Transverse colon (tissue), 4 donors: ENCODE results near the gene SNTG2. TPM values are rescaled to one million over a fixed set of nuclear protein-coding genes. Genes with fewer than 3 reads are reported as not detected.

ENCODE experiments used
- DNase-seq: peaks from one replicate; pipeline ENCODE4 v3.0.0-alpha.2; 2019
- H3K27ac ChIP-seq, 4 donors: fragments of 200-600 bp; sonication (generic); 2 replicates each; pipeline ENCODE4 v1.5.1; 2016 to 2018; ENCODE audit warnings: inconsistent platforms in 4 of 4
- H3K27me3 ChIP-seq: fragments of 200-600 bp; sonication (generic); 2 replicates; pipeline ENCODE4 v1.5.1; 2017; ENCODE audit warnings: inconsistent platforms
- H3K36me3 ChIP-seq, 4 donors: fragments of 200-600 bp; sonication (generic); 2 replicates each; pipeline ENCODE4 v1.5.1; 2017 to 2019; ENCODE audit warnings: inconsistent platforms in 4 of 4
- H3K4me1 ChIP-seq, 4 donors: fragments of 200-600 bp; sonication (generic); 2 replicates each; pipeline ENCODE4 v1.5.1; 2017 to 2020; ENCODE audit warnings: inconsistent platforms in 4 of 4
- H3K4me3 ChIP-seq, 4 donors: fragments of 200-600 bp; sonication (generic); 1 replicate in 1 of 4; 2 replicates in 3 of 4; pipeline versions ENCODE4 v1.5.1 to v1.6.1; 2017 to 2019; ENCODE audit warnings: inconsistent platforms in 4 of 4
- H3K9me3 ChIP-seq, 2 donors: fragments of 200-600 bp; sonication (generic); 2 replicates each; pipeline ENCODE4 v1.5.1; 2017 to 2019; ENCODE audit warnings: inconsistent platforms in 2 of 2
- CTCF ChIP-seq, 5 experiments: fragments of 200-600 bp in 3 of 5; fragments of 450-650 bp in 2 of 5; sonication (generic) in 3 of 5; IDR thresholded peaks; 1 replicate in 2 of 5; 2 replicates in 3 of 5; pipeline ENCODE4 v1.5.1; 2016 to 2017; ENCODE audit warnings: antibody characterized with exemption in 5 of 5, inconsistent platforms in 3 of 5, mild to moderate bottlenecking in 2 of 5, moderate library complexity in 1 of 5
- EP300 ChIP-seq: sonication (generic); formaldehyde crosslinking; IDR thresholded peaks from one replicate; pipeline ENCODE4 v1.6.1; 2017; ENCODE audit warnings: antibody characterized with exemption, low read depth
- POLR2A ChIP-seq: fragments of 450-650 bp; IDR thresholded peaks from one replicate; pipeline ENCODE4 v1.6.1; 2016; ENCODE audit warnings: antibody characterized with exemption, mild to moderate bottlenecking, moderate library complexity
- POLR2AphosphoS5 ChIP-seq, 3 donors: sonication (generic); formaldehyde crosslinking; IDR thresholded peaks; one replicate each; pipeline ENCODE4 v1.6.1; 2016; ENCODE audit warnings: antibody characterized with exemption in 3 of 3
- WGBS, 2 donors: methylation state at CpG; one replicate each; pipeline ENCODE4 v1.1.5; 2018; ENCODE audit warnings: low coverage in 1 of 2; 5-methylcytosine and 5-hydroxymethylcytosine counted together
- in situ Hi-C, 4 donors: fragments of 200-750 bp; cut with MboI; loops; one replicate each; pipeline versions ENCODE4 v1.15.0 to v1.15.1; 2017; ENCODE audit warnings: low sequenced_read_pairs in 3 of 4, low pct_ligation_motif_present in 1 of 4, low pct_unique_long_range_greater_than_20kb in 1 of 4
- intact Hi-C: fragments of 100-400 bp; cut with DNase I; formaldehyde crosslinking; loops from one replicate; pipeline ENCODE4 v1.15.1; 2023; ENCODE audit warnings: low total_unique reads
- total RNA-seq, 4 donors: library from RNA; depleted of rRNA; stranded (reverse); fragments of >200 nt; gene quantifications; one replicate each; pipeline ENCODE4 v1.1.0, GENCODE V29; 2016

SNTG2 gene
- total RNA-seq, 4 donors from 2014 or later = 0.55 to 4.9 (median 1.5) TPM

GRCh38 chr2:1097101-1097500 lies 146.5 kb downstream of the SNTG2 start:
- Histone ChIP-seq H3K27ac (no peak overlapping the region), H3K27me3 (no peaks in the 10 kb centered on the region), H3K9me3 (no peaks in the 10 kb centered on the region), H3K4me1 (no peaks in the 10 kb centered on the region), H3K36me3 (no peaks in the 10 kb centered on the region), H3K4me3 (no peak overlapping the region)
- in situ Hi-C loops (no loop called here), intact Hi-C loops (no loop called here)
- 80 to 84% methylated on average over 1 to 8 of the region's 8 CpGs for WGBS, 2 donors
- no peak for DNase-seq
- TF ChIP-seq POLR2A (no peak), EP300 (no peak), CTCF (IDR thresholded peaks at IDR 0.05) (no peak), POLR2AphosphoS5 (IDR thresholded peaks at IDR 0.05) (no peak)

- Histone ChIP-seq H3K36me3 (no peaks in the 10 kb centered on the region), H3K27ac (no peak overlapping the region), H3K4me3 (no peak overlapping the region), H3K9me3 (no peaks in the 10 kb centered on the region), H3K4me1 (no peaks in the 10 kb centered on the region), H3K27me3 (no peaks in the 10 kb centered on the region)
- no peak for DNase-seq
- WGBS, 2 donors = 53% methylated on average over 2 of the region's 2 CpGs; no CpG with 5 or more reads in 1 of the 2 donors
- intact Hi-C loops (no loop called here), in situ Hi-C loops (no loop called here)
- TF ChIP-seq POLR2A (no peak), CTCF (IDR thresholded peaks at IDR 0.05) (no peak), EP300 (no peak), POLR2AphosphoS5 (IDR thresholded peaks at IDR 0.05) (no peak)
These were observed 148.8 kb downstream of the SNTG2 start for GRCh38 chr2:1099418-1099817.

GRCh38 chr2:1101011-1101782 lies 150.5 kb downstream of the SNTG2 start:
- Histone ChIP-seq H3K27me3 (no peaks in the 10 kb centered on the region), H3K4me3 (no peak overlapping the region), H3K27ac (no peak overlapping the region), H3K4me1 (no peaks in the 10 kb centered on the region), H3K36me3 (no peaks in the 10 kb centered on the region), H3K9me3 (no peaks in the 10 kb centered on the region)
- in situ Hi-C loops = no loop called here
- no peak for DNase-seq
- intact Hi-C loops = no loop called here
- WGBS, 2 donors = 71 to 77% methylated on average over 5 to 10 of the region's 10 CpGs
- TF ChIP-seq POLR2A = no peak
- no peak for TF ChIP-seq POLR2AphosphoS5 (IDR thresholded peaks at IDR 0.05)
- no peak for TF ChIP-seq CTCF (IDR thresholded peaks at IDR 0.05)
- TF ChIP-seq EP300 = no peak

- WGBS, 2 donors = 80 to 90% methylated on average over 6 to 16 of the region's 16 CpGs
- no peak overlapping the region for H3K27ac ChIP-seq
- no peaks in the 10 kb centered on the region for H3K9me3 ChIP-seq
- no peaks in the 10 kb centered on the region for H3K27me3 ChIP-seq
- no peaks in the 10 kb centered on the region for H3K4me1 ChIP-seq
- H3K36me3 ChIP-seq = no peaks in the 10 kb centered on the region
- in situ Hi-C loops (no loop called here), intact Hi-C loops (no loop called here)
- no peak for DNase-seq
- H3K4me3 ChIP-seq = no peak overlapping the region
- TF ChIP-seq CTCF (IDR thresholded peaks at IDR 0.05) = no peak
- TF ChIP-seq EP300 = no peak
- TF ChIP-seq POLR2A = no peak
- TF ChIP-seq POLR2AphosphoS5 (IDR thresholded peaks at IDR 0.05) = no peak
These were observed 151.4 kb downstream of the SNTG2 start for GRCh38 chr2:1101982-1102590.
